ENCODE results near the gene DGCR2.
"Not testable (repeated sequence)": the region's sequence is repeated elsewhere in the genome, so short reads cannot be mapped to it uniquely, and the experiment has no call there.

The DGCR2 gene

GRCh38 chr22:19072853-19073252, 49.4 kb downstream of the DGCR2 start:
- DNase-seq: not testable (repeated sequence)

DNA sequence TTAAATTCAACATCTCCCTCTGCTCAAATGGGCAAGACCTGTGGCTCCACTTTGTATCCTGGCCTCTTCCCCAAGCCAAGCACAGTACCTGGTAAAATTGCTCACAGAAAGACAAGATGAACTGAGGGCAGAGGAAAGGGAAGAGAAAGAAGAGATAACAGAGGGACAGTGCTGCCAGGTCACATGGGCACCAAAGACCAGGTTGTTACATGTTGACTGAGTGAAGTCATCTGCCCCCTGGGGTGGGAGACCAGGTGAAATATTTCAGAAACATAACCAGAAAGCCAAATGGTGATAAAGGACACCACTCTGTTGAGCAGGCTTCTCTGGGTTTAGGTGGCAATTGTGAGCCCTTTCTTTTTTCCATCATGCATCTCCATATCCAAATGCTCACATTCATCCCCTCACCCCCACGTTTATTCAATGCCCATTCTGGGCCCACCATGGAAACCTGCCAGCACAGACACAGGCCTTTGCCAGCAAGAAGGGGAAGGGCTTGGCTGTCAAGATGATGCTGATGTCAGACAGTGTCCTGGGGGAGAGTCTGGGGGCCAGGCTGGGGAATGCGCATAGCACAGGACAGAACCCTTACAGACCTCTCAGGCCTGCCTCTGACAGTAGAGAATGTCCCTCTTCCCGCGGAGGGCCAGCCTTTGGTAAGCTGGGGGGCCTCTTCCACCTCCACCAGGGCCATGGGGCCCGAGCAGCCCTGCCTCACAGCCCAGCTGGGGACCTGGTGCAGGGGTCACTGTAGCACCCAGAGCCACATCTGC, 51.6 kb downstream of the DGCR2 start:
- DNase-seq: no peak

- DNase-seq: no peak
Measured at GRCh38 chr22:19069451-19069850, 52.8 kb downstream of the DGCR2 start.

GRCh38 chr22:19068784-19069271, 53.4 kb downstream of the DGCR2 start:
- no peak for DNase-seq

DNA sequence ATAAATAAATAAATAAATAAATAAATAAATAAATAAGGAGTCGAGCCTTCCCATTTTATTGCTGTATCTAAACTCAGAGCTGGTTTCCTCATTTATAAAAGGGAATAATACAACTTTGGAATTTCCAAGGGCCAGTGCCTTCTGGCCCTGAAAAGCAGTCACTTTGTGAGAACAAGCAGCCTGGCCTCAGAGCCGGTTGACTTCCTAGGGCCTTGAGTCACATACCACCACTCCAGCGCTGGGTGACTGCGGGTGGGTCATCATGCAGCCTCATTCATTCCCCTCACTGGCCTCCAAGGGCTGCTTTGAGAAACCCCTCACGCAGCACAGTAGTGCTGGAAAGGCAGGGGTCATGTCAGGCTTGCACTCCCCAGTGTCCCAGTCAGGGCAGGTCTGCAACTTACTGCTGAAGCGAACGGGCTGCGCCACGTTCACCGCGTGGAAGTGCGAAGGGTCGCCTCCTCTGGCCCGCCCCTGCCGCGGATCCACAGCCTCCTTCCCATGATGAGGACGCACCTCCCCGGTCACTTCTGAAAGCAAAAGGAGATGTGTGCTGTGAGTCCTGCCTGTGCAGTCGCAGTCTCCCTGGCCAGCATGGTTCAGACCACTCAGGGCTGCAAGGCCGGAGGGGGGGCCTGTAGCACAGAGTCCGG, 54.4 kb downstream of the DGCR2 start:
- DNase-seq: no peak

DNA sequence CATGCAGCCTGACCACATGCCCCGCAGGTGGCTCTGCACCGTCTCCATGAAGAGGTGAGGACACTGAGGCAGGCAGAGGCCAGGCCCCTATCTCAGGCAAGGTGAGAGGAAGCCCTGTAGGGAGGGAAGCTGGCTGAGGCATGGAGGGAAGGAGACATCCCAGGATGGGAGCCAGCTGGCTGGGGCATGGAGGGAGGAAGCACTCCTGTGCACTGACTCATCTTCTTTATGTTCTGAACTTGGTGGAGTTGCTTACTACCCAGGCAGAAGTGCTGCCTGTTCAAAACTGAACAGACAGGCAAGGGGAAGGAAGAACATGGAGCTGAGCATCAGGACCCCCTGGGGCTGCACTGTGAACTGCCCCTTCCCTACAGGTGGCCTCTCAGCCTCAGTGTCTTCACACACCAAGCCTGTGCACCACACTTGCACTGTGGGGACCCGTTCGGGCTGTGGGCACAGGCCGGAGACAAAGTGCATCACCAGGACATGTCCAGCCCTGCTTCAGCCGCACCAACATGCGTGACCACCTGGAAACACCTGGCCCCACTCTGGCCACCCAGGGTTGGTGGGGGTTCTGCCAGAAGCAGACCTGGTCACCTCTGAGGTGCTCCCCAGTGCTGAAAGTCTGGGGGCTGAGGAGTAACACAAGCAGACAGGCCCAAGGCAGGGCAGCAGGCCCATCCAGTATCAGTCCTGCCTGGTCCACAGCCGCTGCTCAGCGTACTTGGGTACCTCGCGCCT, 55.5 kb downstream of the DGCR2 start:
- no peak for DNase-seq

- DNase-seq: no peak
Measured at GRCh38 chr22:19065929-19066328, 56.3 kb downstream of the DGCR2 start.

- no peak for DNase-seq
Measured at GRCh38 chr22:19065298-19065859, 56.8 kb downstream of the DGCR2 start.

- DNase-seq: no peak
Measured at GRCh38 chr22:19064354-19065054, 57.7 kb downstream of the DGCR2 start.

- DNase-seq: no peak
Measured at GRCh38 chr22:19063581-19064353, 58.4 kb downstream of the DGCR2 start.

DNA sequence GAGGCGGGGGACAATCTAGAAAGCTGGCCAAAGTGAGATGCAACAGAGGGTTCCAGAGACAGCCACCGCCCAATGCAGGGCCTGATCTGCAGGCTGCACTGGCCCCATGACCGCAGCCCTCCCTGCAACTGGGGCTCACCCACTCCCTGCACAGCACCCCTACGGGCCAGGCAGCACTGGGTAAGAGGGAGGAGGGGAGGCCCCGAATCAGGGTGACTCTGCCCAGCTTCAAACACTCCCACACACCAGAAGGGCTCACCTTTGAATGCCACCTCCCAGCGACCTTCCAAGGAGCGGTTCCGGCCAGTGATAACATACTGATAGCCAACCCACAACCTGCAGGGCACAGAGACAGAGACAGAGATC, 59.3 kb downstream of the DGCR2 start:
- DNase-seq: no peak

GRCh38 chr22:19062139-19062942, 59.9 kb downstream of the DGCR2 start:
- DNase-seq: no peak

DNA sequence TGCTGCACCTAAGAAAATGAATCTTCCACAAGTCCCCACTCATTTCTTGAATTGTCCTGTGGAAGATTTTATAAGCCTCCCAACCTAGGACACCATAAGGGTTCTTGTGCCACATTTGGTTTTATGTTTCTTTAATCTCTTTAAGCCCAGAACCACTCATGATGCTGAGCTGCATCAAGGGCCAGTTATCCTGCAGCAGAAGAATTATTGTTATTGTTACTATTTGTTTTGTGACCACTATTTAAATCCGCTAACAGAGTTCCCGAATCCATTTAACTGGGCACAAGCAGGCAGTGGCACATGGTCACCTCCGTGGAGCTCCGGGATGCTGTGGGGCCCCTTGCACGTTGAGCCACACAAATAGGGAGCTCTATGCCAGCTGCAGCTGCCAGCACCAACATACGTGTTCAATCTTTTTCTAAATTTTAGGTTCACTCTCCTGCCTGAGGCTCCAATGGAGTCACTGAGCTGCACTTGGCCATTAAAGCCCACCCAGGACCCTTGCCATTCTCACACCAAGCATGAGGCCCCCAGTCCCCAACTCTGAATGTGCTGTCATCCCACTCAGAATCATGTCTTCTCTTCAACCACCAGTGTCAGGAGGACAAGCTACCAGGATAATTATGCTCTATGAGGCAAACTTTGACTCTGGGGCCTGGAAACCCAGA, 60.6 kb downstream of the DGCR2 start:
- DNase-seq: no peak

DNA sequence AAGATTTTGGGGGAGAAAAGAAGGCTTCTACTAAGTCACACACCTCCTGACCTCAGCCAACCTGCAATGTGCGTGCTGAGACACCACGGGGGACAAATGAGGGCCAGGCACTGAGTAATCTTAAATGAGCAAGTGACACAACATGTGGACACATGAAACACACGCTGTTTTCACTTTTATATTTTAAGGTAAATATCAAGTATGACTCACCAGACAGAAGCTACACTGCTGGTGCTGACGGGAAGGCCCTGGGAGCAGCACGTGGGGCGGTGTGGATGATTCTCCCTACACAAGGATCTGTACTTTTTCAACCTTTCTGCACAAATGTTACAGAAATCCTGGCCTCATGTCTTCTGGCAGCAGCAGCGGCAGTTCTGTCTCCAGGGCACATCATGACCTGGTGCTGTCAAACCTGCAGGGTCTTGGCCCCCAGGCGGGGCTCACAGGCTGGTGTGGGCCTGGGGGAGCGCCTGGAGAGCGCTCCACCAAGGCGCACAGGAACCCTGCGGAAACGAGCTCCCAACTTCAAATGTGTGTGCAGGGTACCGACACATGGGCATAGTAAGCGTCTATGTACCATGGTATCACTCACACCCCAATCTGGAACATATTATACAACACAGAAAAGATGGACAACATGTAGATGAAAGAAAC, 61.7 kb downstream of the DGCR2 start:
- no peak for DNase-seq

GRCh38 chr22:19059481-19060278, 62.5 kb downstream of the DGCR2 start:
- no peak for DNase-seq

DNA sequence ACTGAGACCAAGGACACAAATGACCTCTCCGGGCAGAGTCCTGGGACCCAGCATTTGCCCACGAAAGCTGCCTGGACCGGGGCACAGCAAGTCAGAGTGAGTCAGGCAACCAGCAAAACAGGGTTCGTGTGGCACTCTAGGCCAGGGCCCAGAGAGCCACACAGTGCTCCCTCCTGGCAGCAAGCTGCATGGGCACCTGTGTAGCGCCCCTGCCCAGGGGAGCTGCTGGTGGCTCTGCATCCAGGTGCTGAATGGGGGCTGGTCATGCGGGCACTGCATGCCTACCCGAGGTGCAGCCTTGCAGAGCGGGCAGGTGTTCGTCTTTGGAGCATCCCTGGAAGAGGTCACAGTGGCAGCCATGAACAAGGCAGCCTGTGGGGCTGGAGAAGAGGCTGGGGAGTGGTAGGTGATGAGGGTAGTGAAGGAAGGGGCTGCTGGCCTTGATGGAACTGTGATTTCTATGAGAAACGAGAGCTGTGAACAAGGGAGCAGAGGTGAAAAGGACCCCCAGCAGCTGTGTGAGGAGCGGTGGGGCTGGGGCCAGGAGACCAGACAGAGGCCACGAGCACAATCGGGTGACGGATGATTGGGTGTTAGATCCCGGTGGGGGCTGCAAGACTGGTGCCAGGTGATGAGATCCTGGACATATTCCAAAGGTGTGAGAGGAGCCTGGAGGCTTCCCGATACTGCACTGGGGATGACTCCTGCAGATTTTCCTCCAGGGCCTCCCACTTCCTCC, 63.3 kb downstream of the DGCR2 start:
- no peak for DNase-seq

- no peak for DNase-seq
Measured at GRCh38 chr22:19057999-19058491, 64.2 kb downstream of the DGCR2 start.

GRCh38 chr22:19057539-19057938, 64.7 kb downstream of the DGCR2 start:
- DNase-seq: no peak
